Measurements from ENCODE around the gene ENTPD5. TPM values are rescaled to one million over a fixed set of nuclear protein-coding genes. Genes with fewer than 3 reads are reported as not detected.

Gene ENTPD5
- total RNA-seq: 100 to 1,000 TPM in 4 of 6 experiments, 10 to 100 TPM in 2; 96.6 to 334 (median 150) TPM
- long read RNA-seq, full-length matches to known transcripts: 1 of 48 reads
- long read RNA-seq, partial matches to known transcripts: 4 of 48 reads
- long read RNA-seq, other reads (novel, unspliced or antisense): 43 of 48 reads

DNA sequence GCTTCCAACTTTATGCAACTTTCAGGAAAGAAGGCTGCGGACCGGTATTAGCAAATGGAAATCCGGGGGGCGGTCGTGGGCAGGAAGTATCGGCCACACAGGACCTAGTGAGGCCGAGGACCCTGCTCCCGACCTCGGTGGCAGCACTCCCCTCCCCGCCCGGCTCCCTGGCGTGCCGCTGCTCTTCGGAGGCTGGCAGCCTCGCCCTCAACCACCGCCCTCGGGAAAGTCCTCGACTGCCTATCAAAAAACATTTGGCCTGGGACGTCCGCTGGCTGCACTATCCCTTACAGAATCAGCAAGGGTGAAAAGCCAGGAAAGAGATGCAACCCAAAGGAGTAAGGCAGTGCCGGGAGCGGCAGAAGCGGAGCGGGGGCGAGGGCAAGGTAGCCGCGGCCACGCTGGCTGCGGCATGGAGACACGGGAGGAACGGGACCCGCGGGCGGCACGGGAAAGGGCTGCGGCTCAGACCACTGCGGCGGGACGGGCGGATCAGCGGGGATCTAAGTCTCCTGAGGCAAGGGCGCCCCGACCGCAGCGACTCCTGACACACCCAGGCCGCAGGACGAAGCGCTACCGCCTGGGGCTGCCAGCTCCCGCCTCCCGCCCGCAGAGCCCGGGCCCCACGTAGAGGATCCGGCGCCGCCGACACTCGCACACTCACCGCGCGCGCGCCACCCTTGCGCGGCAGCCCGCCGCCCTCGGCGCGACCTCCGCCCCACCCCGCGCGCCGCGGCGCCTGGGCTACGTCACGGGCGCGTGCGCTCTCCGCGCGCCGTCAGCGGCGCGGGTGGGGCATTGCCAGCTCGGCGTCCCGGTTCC is at the start of gene ENTPD5, which contains the start of gene BBOF1:
Gene ENTPD5, minus strand, starts transcription at position 703 of the 822 bp plus-strand sequence. CDS start 31,186 bp downstream, outside the sequence.
Gene BBOF1, plus strand, starts transcription at position 764 of the 822 bp plus-strand sequence. CDS start 130 bp downstream, outside the sequence.
- intact Hi-C loops (cut with DNase I): no loop called here
- TF ChIP-seq, protein P1, sequence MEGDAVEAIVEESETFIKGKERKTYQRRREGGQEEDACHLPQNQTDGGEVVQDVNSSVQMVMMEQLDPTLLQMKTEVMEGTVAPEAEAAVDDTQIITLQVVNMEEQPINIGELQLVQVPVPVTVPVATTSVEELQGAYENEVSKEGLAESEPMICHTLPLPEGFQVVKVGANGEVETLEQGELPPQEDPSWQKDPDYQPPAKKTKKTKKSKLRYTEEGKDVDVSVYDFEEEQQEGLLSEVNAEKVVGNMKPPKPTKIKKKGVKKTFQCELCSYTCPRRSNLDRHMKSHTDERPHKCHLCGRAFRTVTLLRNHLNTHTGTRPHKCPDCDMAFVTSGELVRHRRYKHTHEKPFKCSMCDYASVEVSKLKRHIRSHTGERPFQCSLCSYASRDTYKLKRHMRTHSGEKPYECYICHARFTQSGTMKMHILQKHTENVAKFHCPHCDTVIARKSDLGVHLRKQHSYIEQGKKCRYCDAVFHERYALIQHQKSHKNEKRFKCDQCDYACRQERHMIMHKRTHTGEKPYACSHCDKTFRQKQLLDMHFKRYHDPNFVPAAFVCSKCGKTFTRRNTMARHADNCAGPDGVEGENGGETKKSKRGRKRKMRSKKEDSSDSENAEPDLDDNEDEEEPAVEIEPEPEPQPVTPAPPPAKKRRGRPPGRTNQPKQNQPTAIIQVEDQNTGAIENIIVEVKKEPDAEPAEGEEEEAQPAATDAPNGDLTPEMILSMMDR (IDR thresholded peaks at IDR 0.05): no peak
- peak; percentile 95 for TF ChIP-seq POLR2A (IDR thresholded peaks at IDR 0.05)
- ATAC-seq: peak; percentile 85 to 97 (median 91)

GRCh38 chr14:74065746-74066575 is 46.9 kb upstream of the ENTPD5 start:
- DNase-seq (no peak), ATAC-seq (no peak)
- H3K27ac ChIP-seq: no peak overlapping the region
- TF ChIP-seq POLR2A (IDR thresholded peaks at IDR 0.05): no peak
- TF ChIP-seq, protein P1 (IDR thresholded peaks at IDR 0.05): no peak
- no peak overlapping the region for H3K4me3 ChIP-seq
- 61% methylated on average over 3 of the region's 3 CpGs for WGBS (ENCODE audit: insufficient coverage, low coverage, low lambda C conversion rate, missing lambda C conversion rate)
- intact Hi-C loops (cut with DNase I): no loop called here
- H3K9me3 ChIP-seq: no peaks in the 10 kb centered on the region
- H3K4me1 ChIP-seq: peaks cover 0 to 8% (median 0%) of the 10 kb centered on the region in 4 donors
- peaks cover 0 to 99% (median 42%) of the 10 kb centered on the region in 4 donors for H3K36me3 ChIP-seq
- no peaks in the 10 kb centered on the region for H3K27me3 ChIP-seq

More for the DNA sequence above, at the start of gene ENTPD5, which contains the start of gene BBOF1:
- Histone ChIP-seq H3K27ac (peak within 1 kb of the TSS; percentile 97 to 99 (median 98)), H3K4me1 (peaks cover 0 to 30% (median 8%) of the 10 kb centered on the region in 4 donors), H3K36me3 (no peaks in the 10 kb centered on the region), H3K4me3 (peak within 1 kb of the TSS; percentile 86 to 88 (median 87)), H3K27me3 (no peaks in the 10 kb centered on the region), H3K9me3 (no peaks in the 10 kb centered on the region)
- 0% methylated on average over 37 of the region's 93 CpGs for WGBS (ENCODE audit: insufficient coverage, low coverage, low lambda C conversion rate, missing lambda C conversion rate)
- DNase-seq: peak; percentile 90 to 92 (median 91)

DNA sequence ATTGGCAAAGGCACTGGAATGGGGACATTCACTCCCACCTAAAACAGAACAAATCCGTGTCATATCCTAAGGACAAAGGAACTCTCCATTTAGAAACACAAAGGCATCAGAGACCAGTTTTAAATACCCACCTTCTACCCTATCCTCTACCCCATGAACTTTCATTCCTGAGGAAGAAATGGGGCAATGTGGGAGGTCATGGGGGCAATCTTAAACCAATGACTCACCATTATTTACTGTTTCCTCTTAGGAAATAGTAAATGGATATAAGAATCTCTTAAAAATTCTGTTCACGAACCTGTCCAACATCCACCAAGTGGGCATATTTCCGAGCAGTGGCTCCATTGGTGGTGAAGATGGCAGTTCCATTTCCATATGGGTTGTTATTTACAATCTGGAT is 45.8 kb upstream of the ENTPD5 start:
- intact Hi-C loops (cut with DNase I): no loop called here
- Histone ChIP-seq H3K4me3 (no peak overlapping the region), H3K4me1 (peaks cover 0 to 8% (median 0%) of the 10 kb centered on the region in 4 donors), H3K36me3 (peaks cover 0 to 99% (median 45%) of the 10 kb centered on the region in 4 donors), H3K27me3 (no peaks in the 10 kb centered on the region), H3K9me3 (no peaks in the 10 kb centered on the region), H3K27ac (no peak overlapping the region)
- ATAC-seq (no peak), DNase-seq (no peak)
- no peak for TF ChIP-seq POLR2A (IDR thresholded peaks at IDR 0.05)
- WGBS (ENCODE audit: insufficient coverage, low coverage, low lambda C conversion rate, missing lambda C conversion rate): 84% methylated on average over 3 of the region's 3 CpGs

- intact Hi-C loops (cut with DNase I): no loop called here
- H3K4me1 ChIP-seq: peaks cover 0 to 8% (median 0%) of the 10 kb centered on the region in 4 donors
- H3K9me3 ChIP-seq: no peaks in the 10 kb centered on the region
- DNase-seq: no peak
- H3K27ac ChIP-seq: no peak overlapping the region
- no peak for TF ChIP-seq POLR2A (IDR thresholded peaks at IDR 0.05)
- TF ChIP-seq, protein P1 (IDR thresholded peaks at IDR 0.05): no peak
- peaks cover 0 to 99% (median 48%) of the 10 kb centered on the region in 4 donors for H3K36me3 ChIP-seq
- H3K27me3 ChIP-seq: no peaks in the 10 kb centered on the region
- no peak overlapping the region for H3K4me3 ChIP-seq
- ATAC-seq: no peak
Observed at GRCh38 chr14:74064426-74064825, 45.3 kb upstream of the ENTPD5 start.

Data from right lobe of liver (tissue), 6 donors.